GM19372 (cell line): ENCODE measurements around the gene KCNJ8.
"Not testable (repeated sequence)": the region's sequence is repeated elsewhere in the genome, so short reads cannot be mapped to it uniquely, and the experiment has no call there.

Experiments
- ATAC-seq: cut with Tn5 transposase; IDR thresholded peaks from one replicate; pipeline ENCODE4 v1.9.1; 2021; ENCODE audit warnings: mild to moderate bottlenecking, low read depth, moderate library complexity; ENCODE audit not compliant: unreplicated experiment

The KCNJ8 gene

GRCh38 chr12:21774358-21775132, at the start of gene KCNJ8:
Gene KCNJ8, minus strand, starts transcription at chr12:21774706. Its CDS starts 1,090 bp downstream, at chr12:21773616.
- no peak for ATAC-seq

GRCh38 chr12:21823581-21823980, 49.1 kb upstream of the KCNJ8 start:
- ATAC-seq: no peak

DNA sequence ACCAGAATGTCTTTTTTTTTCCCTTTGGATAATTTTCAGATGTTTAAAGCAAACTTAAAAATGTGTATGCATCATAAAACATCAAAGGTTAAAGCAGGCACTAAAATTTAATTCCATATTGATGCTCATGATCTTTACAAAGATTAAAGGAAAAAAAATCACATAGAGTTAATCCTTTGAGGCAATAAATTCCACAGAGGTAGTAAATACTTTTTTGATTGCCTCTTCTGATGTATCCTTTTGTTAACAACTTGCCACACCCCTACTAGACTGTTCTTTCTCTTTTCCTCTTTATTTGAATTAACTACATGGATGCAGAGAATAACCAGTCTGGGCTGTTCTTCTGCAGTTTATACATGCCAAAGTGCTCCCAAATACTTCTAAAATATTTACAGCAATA, 45.2 kb upstream of the KCNJ8 start:
- ATAC-seq: no peak

GRCh38 chr12:21819236-21819635, 44.7 kb upstream of the KCNJ8 start:
- no peak for ATAC-seq

DNA sequence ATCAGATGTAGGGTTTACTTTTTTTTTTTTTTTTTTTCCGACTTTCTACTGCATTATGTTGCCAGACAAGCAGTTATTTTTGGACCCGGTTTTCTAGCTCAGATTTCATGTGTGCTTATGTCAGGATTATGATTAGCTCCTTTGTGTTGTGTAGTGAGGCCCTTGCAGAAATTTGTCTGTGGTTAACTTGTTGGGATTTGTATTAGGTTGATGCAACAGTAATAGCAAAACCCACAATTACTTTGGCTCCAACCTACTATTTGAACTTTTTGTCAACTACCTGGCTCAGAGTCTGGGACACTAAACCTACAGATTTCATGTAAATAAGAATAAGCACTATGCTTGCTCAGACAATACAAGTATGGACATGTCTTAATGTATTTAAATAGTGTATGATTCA, 44.1 kb upstream of the KCNJ8 start:
- no peak for ATAC-seq

DNA sequence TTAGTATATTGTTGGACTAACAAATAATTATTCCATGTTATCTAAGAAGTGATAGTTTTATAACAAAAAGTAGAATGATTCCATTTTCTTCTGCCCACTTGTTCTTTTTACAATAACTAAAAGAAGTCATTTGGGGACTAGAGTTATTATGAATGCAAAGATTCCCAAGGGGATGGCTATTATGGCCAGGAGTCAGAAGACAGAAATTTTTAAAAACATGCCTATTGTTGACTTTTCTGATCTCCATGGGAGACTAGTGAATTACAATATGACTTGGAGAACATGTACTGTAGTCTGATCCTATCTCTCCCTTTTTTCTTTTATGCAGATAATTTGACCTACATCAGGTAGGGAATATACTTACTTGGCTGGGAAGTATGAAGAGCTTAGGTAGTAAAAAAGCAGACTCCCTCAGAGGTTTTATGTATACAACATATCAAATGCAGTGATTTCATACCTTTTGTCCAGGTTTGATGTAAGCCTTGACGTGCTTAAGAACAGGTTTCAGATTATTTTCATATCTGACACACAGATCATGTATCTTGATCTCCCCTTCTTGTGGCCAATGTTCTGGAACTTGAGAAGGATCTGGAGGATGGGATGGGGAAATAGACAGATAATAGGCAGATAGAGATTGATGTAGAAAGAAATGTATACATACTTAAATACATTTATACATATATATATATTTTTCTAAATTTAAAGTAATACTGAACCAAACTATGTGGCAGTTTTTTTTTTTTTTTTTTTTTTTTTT, 41.0 kb upstream of the KCNJ8 start:
- no peak for ATAC-seq

- ATAC-seq: no peak
Observed at GRCh38 chr12:21814814-21815213, 40.3 kb upstream of the KCNJ8 start.

DNA sequence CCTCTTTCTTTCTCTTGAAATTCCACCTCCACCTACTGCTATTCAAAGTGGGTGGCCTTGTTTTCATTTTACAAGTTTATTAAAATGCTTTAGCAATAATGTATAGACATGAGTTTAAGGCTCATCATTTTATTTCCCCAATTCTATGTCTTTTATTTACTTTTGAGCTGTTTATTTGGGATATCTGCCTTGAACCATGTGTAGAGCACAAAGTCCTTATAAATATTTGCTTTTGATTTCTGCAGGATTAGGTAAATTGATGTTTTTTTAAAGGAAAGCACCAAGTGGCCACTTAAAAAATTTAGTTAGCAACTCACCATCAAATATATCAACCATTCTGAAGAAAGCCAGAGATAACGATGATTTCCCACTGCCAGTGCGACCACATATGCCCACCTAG, 39.8 kb upstream of the KCNJ8 start:
- no peak for ATAC-seq

DNA sequence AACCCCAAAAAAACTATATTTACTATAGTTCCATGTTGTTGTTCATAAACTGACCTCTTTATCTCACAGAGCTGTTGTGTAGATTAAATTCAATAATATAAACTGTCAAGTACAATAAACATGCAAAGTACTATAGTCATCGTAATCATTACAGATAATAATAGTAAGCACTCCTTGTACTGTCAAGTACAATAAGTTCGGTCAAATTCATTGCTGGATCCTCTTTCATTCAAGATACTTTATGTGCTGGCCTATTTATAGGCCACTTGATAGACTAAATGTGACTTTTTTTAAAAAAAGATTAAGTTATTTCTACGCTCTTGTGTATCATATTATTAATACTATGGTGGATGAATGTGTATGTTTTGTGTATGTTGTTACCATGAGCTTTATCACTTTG, 39.2 kb upstream of the KCNJ8 start:
- no peak for ATAC-seq

DNA sequence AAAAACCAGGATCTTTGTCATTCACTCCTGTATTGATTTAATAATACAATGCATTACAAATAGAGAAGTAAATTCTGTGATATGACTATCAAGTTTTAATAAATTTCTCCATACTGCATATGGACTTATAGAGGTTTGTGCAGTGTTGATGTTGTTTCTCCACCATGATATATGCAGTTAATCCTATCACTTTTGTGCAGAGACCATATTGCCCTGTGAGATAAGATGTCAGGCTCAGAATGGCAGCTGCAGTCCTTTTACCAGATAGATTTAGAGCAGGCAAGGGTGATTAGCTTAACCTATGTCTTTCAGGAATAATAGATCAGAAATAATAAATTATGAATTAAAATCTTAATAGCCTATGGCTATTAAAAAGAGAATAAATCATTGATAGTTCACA, 38.6 kb upstream of the KCNJ8 start:
- ATAC-seq: no peak

DNA sequence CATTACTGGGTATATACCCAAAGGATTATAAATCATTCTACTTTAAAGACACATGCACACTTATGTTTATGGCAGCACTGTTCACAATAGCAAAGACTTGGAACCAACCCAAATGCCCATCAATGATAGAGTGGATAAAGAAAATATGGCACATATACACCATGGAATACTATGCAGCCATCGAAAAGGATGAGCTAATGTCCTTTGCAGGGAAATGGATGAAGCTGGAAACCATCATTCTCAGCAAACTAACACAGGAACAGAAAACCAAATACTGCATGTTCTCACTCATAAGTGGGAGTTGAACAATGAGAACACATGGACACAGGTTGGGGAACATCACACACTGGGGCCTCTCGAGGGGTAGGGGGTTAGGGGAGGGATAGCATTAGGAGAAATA, 37.8 kb upstream of the KCNJ8 start:
- ATAC-seq: not testable (repeated sequence)

- ATAC-seq: no peak
Observed at GRCh38 chr12:21809100-21809499, 34.6 kb upstream of the KCNJ8 start.

DNA sequence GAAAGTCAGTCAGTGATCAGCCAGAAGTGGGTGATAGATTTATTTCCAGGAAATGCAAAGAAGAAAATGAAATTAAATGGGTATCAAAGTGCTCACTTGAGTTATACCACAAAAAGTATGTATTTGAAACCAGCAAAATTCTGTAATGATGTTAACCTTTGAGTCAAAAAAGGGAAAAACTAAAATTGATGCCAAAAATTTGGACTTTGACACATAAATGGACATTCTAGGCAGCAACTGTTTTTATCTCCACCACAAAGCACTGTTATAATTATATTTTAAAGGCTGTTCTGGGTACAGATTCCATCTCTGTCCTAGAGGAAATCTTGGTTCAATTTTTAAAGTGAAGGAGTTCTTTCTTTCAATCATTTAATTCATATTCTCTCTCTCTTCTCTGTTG, 31.7 kb upstream of the KCNJ8 start:
- ATAC-seq: no peak

- no peak for ATAC-seq
Observed at GRCh38 chr12:21801522-21802288, 27.2 kb upstream of the KCNJ8 start.

- ATAC-seq: no peak
Observed at GRCh38 chr12:21800011-21800410, 25.5 kb upstream of the KCNJ8 start.

DNA sequence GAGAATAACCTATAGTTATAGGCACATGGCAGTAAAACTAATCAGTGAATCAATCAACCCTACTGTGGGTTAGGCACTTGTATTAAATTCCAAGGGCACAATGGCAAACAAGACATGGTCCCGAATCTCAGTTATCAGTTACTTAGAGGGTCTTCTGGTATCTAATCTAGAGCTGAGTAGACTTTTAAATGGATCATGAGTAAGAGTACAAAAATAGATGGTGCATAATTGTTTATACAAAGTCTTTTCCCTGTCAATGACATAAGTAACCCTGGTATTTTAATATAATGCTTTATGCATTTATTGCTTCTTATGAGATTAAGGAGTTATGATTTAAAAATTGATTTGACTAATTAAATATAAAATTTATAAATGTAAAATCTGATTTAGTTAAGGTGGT, 23.0 kb upstream of the KCNJ8 start:
- no peak for ATAC-seq

DNA sequence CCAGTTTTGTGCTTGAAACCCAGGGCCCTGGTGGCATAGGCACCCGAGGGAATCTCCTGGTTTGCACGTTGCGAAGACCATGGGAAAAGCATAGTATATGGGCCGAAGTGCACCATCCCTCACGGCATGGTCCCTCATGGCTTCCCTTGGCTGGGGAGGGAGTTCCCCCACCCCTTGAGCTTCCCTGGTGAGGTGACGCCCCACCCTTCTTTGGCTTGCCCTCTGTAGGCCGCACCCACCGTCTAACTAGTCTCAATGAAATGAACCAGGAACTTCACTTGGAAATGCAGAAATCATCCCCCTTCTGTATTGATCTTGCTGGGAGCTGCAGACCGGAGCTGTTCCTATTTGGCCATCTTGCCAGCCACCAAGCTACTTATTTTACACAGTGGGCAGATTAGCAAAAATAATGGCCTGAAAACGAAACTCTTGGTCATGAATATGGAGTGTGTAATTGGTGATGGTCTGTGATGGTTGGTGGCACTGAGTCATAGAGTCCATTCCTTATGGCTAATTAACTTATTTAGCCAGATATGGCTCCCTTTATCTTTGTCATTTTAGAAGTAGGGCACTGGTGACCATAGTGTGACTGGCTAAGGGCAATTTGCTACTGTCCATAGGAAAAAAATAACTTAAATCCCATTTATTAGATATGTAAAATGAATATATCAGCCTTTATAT, 21.3 kb upstream of the KCNJ8 start:
- no peak for ATAC-seq

DNA sequence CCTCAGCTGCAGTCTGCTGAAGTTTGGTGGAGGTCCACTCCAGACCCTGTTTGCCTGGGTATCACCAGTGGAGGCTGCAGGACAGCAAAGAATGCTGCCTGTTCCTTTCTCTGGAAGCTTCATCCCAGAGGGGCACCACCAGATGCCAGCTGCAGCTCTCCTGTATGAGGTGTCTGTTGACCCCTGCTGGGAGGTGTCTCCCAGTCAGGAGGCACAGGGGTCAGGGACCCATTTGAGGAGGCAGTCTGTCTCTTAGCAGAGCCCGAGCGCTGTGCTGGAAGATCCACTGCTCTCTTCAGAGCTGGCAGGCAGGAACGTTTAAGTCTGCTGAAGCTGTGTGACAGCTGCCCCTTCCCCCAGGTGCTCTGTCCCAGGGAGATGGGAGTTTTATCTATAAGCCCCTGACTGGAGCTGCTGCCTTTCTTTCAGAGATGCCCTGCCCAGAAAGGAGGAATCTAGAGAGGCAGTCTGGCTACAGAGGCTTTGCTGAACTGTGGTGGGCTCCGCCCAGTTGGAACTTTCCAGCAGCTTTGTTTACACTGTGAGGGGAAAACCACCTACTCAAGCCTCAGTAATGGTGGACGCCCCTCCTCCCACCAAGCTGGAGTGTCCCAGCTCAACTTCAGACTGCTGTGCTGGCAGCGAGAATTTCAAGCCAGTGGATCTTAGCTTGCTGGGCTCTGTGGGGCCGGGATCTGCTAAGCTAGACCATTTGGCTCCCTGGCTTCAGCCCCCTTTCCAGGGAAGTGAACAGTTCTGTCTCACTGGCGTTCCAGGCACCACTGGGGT, 20.5 kb upstream of the KCNJ8 start:
- not testable (repeated sequence) for ATAC-seq

GRCh38 chr12:21789687-21790086, 15.2 kb upstream of the KCNJ8 start:
- ATAC-seq: not testable (repeated sequence)
